GM12878 (cell line): ENCODE data around the gene PRKCE. TPM values are rescaled to one million over a fixed set of nuclear protein-coding genes. Genes with fewer than 3 reads are reported as not detected.

Experiments
- ATAC-seq: fragments of 200-7000 bp; cut with Tn5 transposase; 3 replicates; pipeline ENCODE4 v1.9.1; 2020; ENCODE audit warnings: mild to moderate bottlenecking, moderate library complexity
- BruUV-seq: library from RNA; stranded (reverse); fragments of 400-500 nt; replicated peaks from 2 replicates; lab custom pipeline; 2021; lab: Mats Ljungman, UMichigan
- CTCF ChIA-PET: fragments of 300-600 bp; sonication (Branson Sonifier 250); formaldehyde crosslinking; extraction: SDS; loops from one replicate; lab custom pipeline; 2021; ENCODE audit warnings: inconsistent platforms; lab: Yijun Ruan, JAX
- POLR2A ChIA-PET: fragments of 350-600 bp; formaldehyde crosslinking; extraction: SDS; loops from one replicate; lab custom pipeline; 2021; ENCODE audit warnings: inconsistent platforms; lab: Charles Lee
- RAD21 ChIA-PET: fragments of 300-600 bp; sonication (Branson Sonifier 250); formaldehyde crosslinking; loops from one replicate; lab custom pipeline; 2023; ENCODE audit warnings: antibody characterized with exemption; ENCODE audit not compliant: unreplicated experiment; lab: Charles Lee
- SMC1A ChIA-PET: fragments of 300-600 bp; sonication (Branson Sonifier 250); formaldehyde crosslinking; loops from one replicate; lab custom pipeline; 2023; ENCODE audit not compliant: unreplicated experiment, uncharacterized antibody; lab: Charles Lee
- DNase-seq: peaks from one replicate; pipeline ENCODE4 v3.0.0-alpha.2; 2011; ENCODE audit warnings: low read depth, low spot score
- FAIRE-seq: peaks from 3 replicates; lab custom pipeline; 2011; peaks lifted over from hg19 to GRCh38; lab: Jason Lieb, UNC
- H2AFZ ChIP-seq: 2 replicates; pipeline ENCODE4 v1.6.0; 2011; ENCODE audit warnings: low read depth, low read length, control low read depth; ENCODE audit not compliant: control insufficient read depth
- H3K27ac ChIP-seq: 2 replicates; pipeline ENCODE4 v1.5.1; 2011; ENCODE audit warnings: control low read depth; ENCODE audit not compliant: control insufficient read depth, insufficient read depth
- H3K27me3 ChIP-seq, 2 experiments: replicated peaks in 1 of 2; 2 replicates each; pipeline versions ENCODE4 v1.6.0 to v1.6.1; 2011; ENCODE audit warnings: low read length in 1 of 2; ENCODE audit not compliant: control insufficient read depth in 2 of 2, insufficient read depth in 2 of 2
- H3K36me3 ChIP-seq, 2 experiments: 2 replicates each; pipeline ENCODE4 v1.5.1; 2011; ENCODE audit warnings: low read length in 1 of 2; ENCODE audit not compliant: control insufficient read depth in 2 of 2, insufficient read depth in 2 of 2
- H3K4me1 ChIP-seq: 2 replicates; pipeline ENCODE4 v1.6.1; 2011; ENCODE audit warnings: mild to moderate bottlenecking, low read length, moderate library complexity, mixed read lengths; ENCODE audit not compliant: control insufficient read depth, insufficient read depth
- H3K4me2 ChIP-seq: 2 replicates; pipeline ENCODE4 v1.6.0; 2011; ENCODE audit warnings: control low read depth; ENCODE audit not compliant: control insufficient read depth, insufficient read depth
- H3K4me3 ChIP-seq: fragments of 200-600 bp; sonication (generic); 2 replicates; pipeline ENCODE4 v1.5.1; 2016
- H3K79me2 ChIP-seq: 2 replicates; pipeline ENCODE4 v1.6.0; 2011; ENCODE audit warnings: low read length; ENCODE audit not compliant: control insufficient read depth, insufficient read depth
- H3K9ac ChIP-seq: 2 replicates; pipeline ENCODE4 v1.8.0; 2011; ENCODE audit warnings: low read length, control low read depth, mixed read lengths; ENCODE audit not compliant: control insufficient read depth, insufficient read depth
- H3K9me3 ChIP-seq: replicated peaks from 3 replicates; pipeline ENCODE4 v1.5.1; 2011; ENCODE audit warnings: mild to moderate bottlenecking, low read length; ENCODE audit not compliant: control insufficient read depth, insufficient read depth
- H4K20me1 ChIP-seq: 2 replicates; pipeline ENCODE4 v1.6.0; 2011; ENCODE audit not compliant: control insufficient read depth, insufficient read depth
- CEBPB ChIP-seq, 2 experiments: fragments of 150-350 bp in 1 of 2; IDR thresholded peaks; 2 replicates each; pipeline ENCODE4 v1.6.1; 2012 to 2014; ENCODE audit warnings: low read depth in 2 of 2, low read length in 2 of 2, borderline replicate concordance in 1 of 2, inconsistent platforms in 1 of 2
- EGR1 ChIP-seq, 2 experiments: IDR thresholded peaks; 1 replicate in 1 of 2; 2 replicates in 1 of 2; pipeline ENCODE4 v1.6.1; 2011 to 2012; ENCODE audit warnings: low read depth in 2 of 2, low read length in 2 of 2, borderline replicate concordance in 1 of 2, mild to moderate bottlenecking in 1 of 2, moderate library complexity in 1 of 2
- MEF2A ChIP-seq: IDR thresholded peaks from 2 replicates; pipeline ENCODE4 v1.6.1; 2011; ENCODE audit warnings: low read depth, mild to moderate bottlenecking, low read length, moderate library complexity; ENCODE audit not compliant: insufficient read depth
- MLLT1 ChIP-seq: fragments of 450-650 bp; IDR thresholded peaks from 2 replicates; pipeline ENCODE4 v1.6.1; 2016; ENCODE audit warnings: mild to moderate bottlenecking
- NR2F1 ChIP-seq: fragments of 450-650 bp; conservative IDR thresholded peaks from 2 replicates; pipeline ENCODE4 v1.6.1; 2017; ENCODE audit warnings: mild to moderate bottlenecking
- POLR2AphosphoS5 ChIP-seq: IDR thresholded peaks from 2 replicates; pipeline ENCODE4 v1.6.1; 2011; ENCODE audit warnings: mild to moderate bottlenecking, low read length, inconsistent platforms
- REST ChIP-seq: IDR thresholded peaks from 2 replicates; pipeline ENCODE4 v1.6.1; 2012; ENCODE audit warnings: mild to moderate bottlenecking, low read depth, low read length
- RUNX3 ChIP-seq: IDR thresholded peaks from 2 replicates; pipeline ENCODE4 v1.6.1; 2012; ENCODE audit warnings: low read length, inconsistent platforms
- SREBF1 ChIP-seq: IDR thresholded peaks from 2 replicates; pipeline ENCODE4 v1.6.1; 2012; ENCODE audit warnings: mild to moderate bottlenecking, low read length
- TAF1 ChIP-seq: IDR thresholded peaks from 2 replicates; pipeline ENCODE4 v1.6.1; 2011; ENCODE audit warnings: mild to moderate bottlenecking, low read depth, low read length, borderline replicate concordance
- USF2 ChIP-seq: IDR thresholded peaks from 2 replicates; pipeline ENCODE4 v1.6.1; 2011; ENCODE audit warnings: low read depth, low read length, improper control_type of control experiment, borderline replicate concordance
- ZBTB33 ChIP-seq: fragments of 450-650 bp; IDR thresholded peaks from 2 replicates; pipeline ENCODE4 v1.6.1; 2017; ENCODE audit warnings: mild to moderate bottlenecking
- ZNF217 ChIP-seq: fragments of 450-650 bp; IDR thresholded peaks from 2 replicates; pipeline ENCODE4 v1.6.1; 2017; ENCODE audit warnings: antibody characterized with exemption, mild to moderate bottlenecking
- ZNF622 ChIP-seq: fragments of 450-650 bp; IDR thresholded peaks from 2 replicates; pipeline ENCODE4 v1.6.1; 2017; ENCODE audit warnings: mild to moderate bottlenecking, inconsistent platforms
- WGBS: methylation state at CpG from one replicate; pipeline ENCODE4 v1.1.6; 2016; ENCODE audit warnings: low lambda C conversion rate; ENCODE audit not compliant: insufficient replicate concordance, insufficient coverage; ENCODE audit errors: missing lambda C conversion rate; 5-methylcytosine and 5-hydroxymethylcytosine counted together
- in situ Hi-C: fragments of 300-500 bp; cut with MboI; formaldehyde crosslinking; loops from 9 replicates; pipeline ENCODE4 v1.14.3; 2018; ENCODE audit warnings: mixed read lengths
- intact Hi-C: fragments of 100-400 bp; cut with micrococcal nuclease; formaldehyde crosslinking; loops from one replicate; pipeline ENCODE4 v1.14.2; 2022; ENCODE audit not compliant: unreplicated experiment
- polyA plus RNA-seq, 11 experiments: library from polyadenylated mRNA; depleted of rRNA in 4 of 11; unstranded in 6 of 11; stranded (reverse) in 5 of 11; fragments of >200 nt; fragmentation: Nextera tagmentation in 4 of 11; fragmentation: Illumina TruSeq in 1 of 11; extraction: Ambion mirVana in 4 of 11; extraction: Trizol in 1 of 11; gene quantifications; 1 replicate in 1 of 11; 2 replicates in 10 of 11; pipeline versions ENCODE4 v1.2.1 to v1.2.3, GENCODE V29; 2011 to 2016; ENCODE audit warnings: inconsistent platforms in 2 of 11, missing spikeins in 2 of 11, low read depth in 1 of 11
- total RNA-seq, 4 experiments: library from RNA; depleted of rRNA in 3 of 4; stranded (reverse); fragments of >200 nt in 3 of 4; fragmentation: Illumina TruSeq in 1 of 4; extraction: Trizol in 1 of 4; gene quantifications; 2 replicates each; pipeline versions ENCODE4 v1.2.1 to v1.2.3, GENCODE V29; 2013 to 2021

The PRKCE gene
- total and polyA plus RNA-seq, 10 of the 15 experiments (the other 5 are each of a cell fraction or from before 2014, with no cell fraction given), result 2.6 to 28.2 (median 11.3) TPM

GRCh38 chr2:45754131-45755010 is 102.9 kb downstream of the PRKCE start:
- no peak overlapping the region for H2AFZ ChIP-seq
- H3K4me3 ChIP-seq, result no peak overlapping the region
- H3K27me3 ChIP-seq, result no peaks in the 10 kb centered on the region
- ATAC-seq, result no peak
- no TSS peak for BruUV-seq
- no peak for TF ChIP-seq ZNF217
- TF ChIP-seq REST, result no peak
- no peak for TF ChIP-seq ZNF622
- no peak for TF ChIP-seq CEBPB (IDR thresholded peaks at IDR 0.05; ENCODE audit: borderline replicate concordance in 1 of 2, low read depth in 2 of 2, low read length in 2 of 2)
- TF ChIP-seq ZBTB33, result no peak
- no peak for TF ChIP-seq EGR1 (IDR thresholded peaks at IDR 0.05; ENCODE audit: borderline replicate concordance in 1 of 2, low read depth in 2 of 2, low read length in 2 of 2)
- no peak for TF ChIP-seq USF2
- no peak for TF ChIP-seq MLLT1
- TF ChIP-seq RUNX3, result no peak
- TF ChIP-seq POLR2AphosphoS5, result no peak
- TF ChIP-seq NR2F1, result no peak
- TF ChIP-seq SREBF1, result no peak
- no peak for TF ChIP-seq TAF1
- no peak for TF ChIP-seq MEF2A
- ChIA-PET POLR2A (no interaction called here), SMC1A (interaction anchor here (1.3 to 1.8 kb wide), 3 partner anchors 22 to 100 kb away, joined by 3 to 6 read pairs (median 4); no protein-coding TSS in a partner anchor), CTCF (interaction anchor here (0.6 to 1.6 kb wide), 3 partner anchors 11 to 108 kb away, joined by 3 read pairs; no protein-coding TSS in a partner anchor), RAD21 (interaction anchor here (0.7 kb wide), 1 partner anchor 141 kb away, joined by 3 read pairs; no protein-coding TSS in a partner anchor)
- H3K79me2 ChIP-seq, result no peaks in the 10 kb centered on the region; the same call in 1 of the 2 replicates
- H3K9ac ChIP-seq, result no peak overlapping the region
- H3K4me2 ChIP-seq, result no peak overlapping the region
- no peak for DNase-seq
- in situ Hi-C loops (no loop called here), intact Hi-C loops (no loop called here)
- no peak for FAIRE-seq
- no peaks in the 10 kb centered on the region for H3K9me3 ChIP-seq
- peaks cover 7% of the 10 kb centered on the region; the same call in 1 of the 2 replicates for H3K4me1 ChIP-seq
- no peaks in the 10 kb centered on the region for H4K20me1 ChIP-seq
- H3K36me3 ChIP-seq, result no peaks in the 10 kb centered on the region
- H3K27ac ChIP-seq, result no peak overlapping the region
- 81% methylated on average over 12 of the region's 12 CpGs for WGBS
